GM23338 (cell line): ENCODE data around the gene CCNA1. TPM values are rescaled to one million over a fixed set of nuclear protein-coding genes. Genes with fewer than 3 reads are reported as not detected.

Experiments used
- ATAC-seq: fragments of 200-7000 bp; cut with Tn5 transposase; 3 replicates; pipeline ENCODE4 v1.9.1; 2020
- DNase-seq: peaks from one replicate; pipeline ENCODE4 v3.0.0-alpha.2; 2015; ENCODE audit warnings: low spot score
- H2AFZ ChIP-seq: fragments of 200-600 bp; sonication (generic); 2 replicates; pipeline ENCODE4 v1.8.0; 2016; ENCODE audit warnings: antibody characterized with exemption, mild to moderate bottlenecking, moderate library complexity
- H3F3A ChIP-seq: fragments of 200-600 bp; sonication (generic); replicated peaks from 2 replicates; pipeline ENCODE4 v1.8.0; 2017; ENCODE audit warnings: antibody characterized with exemption, mixed run types, low read depth
- H3K27ac ChIP-seq: fragments of 200-600 bp; sonication (generic); 2 replicates; pipeline ENCODE4 v1.6.1; 2016; ENCODE audit warnings: low read depth
- H3K27me3 ChIP-seq: fragments of 200-600 bp; sonication (generic); 2 replicates; pipeline ENCODE4 v1.8.0; 2016; ENCODE audit warnings: mild to moderate bottlenecking, mixed run types, moderate library complexity; ENCODE audit not compliant: insufficient read depth
- H3K36me3 ChIP-seq: fragments of 200-600 bp; sonication (generic); 2 replicates; pipeline ENCODE4 v1.8.0; 2016; ENCODE audit warnings: mild to moderate bottlenecking; ENCODE audit not compliant: insufficient read depth
- H3K4me1 ChIP-seq: fragments of 200-600 bp; sonication (generic); 2 replicates; pipeline ENCODE4 v1.8.0; 2016; ENCODE audit warnings: mild to moderate bottlenecking, moderate library complexity; ENCODE audit not compliant: insufficient read depth
- H3K4me2 ChIP-seq: fragments of 200-600 bp; sonication (generic); 2 replicates; pipeline ENCODE4 v1.7.1; 2017; ENCODE audit warnings: mixed run types
- H3K4me3 ChIP-seq: fragments of 200-600 bp; sonication (generic); 2 replicates; pipeline ENCODE4 v1.6.1; 2016; ENCODE audit warnings: mixed run types
- H3K79me2 ChIP-seq: fragments of 200-600 bp; sonication (generic); replicated peaks from 2 replicates; pipeline ENCODE4 v1.8.0; 2017; ENCODE audit warnings: mild to moderate bottlenecking; ENCODE audit not compliant: insufficient read depth
- H3K9me2 ChIP-seq: fragments of 200-600 bp; sonication (generic); 2 replicates; pipeline ENCODE4 v1.8.0; 2017; ENCODE audit not compliant: insufficient read depth
- H4K20me1 ChIP-seq: fragments of 200-600 bp; sonication (generic); replicated peaks from 2 replicates; pipeline ENCODE4 v1.8.0; 2017; ENCODE audit warnings: mild to moderate bottlenecking; ENCODE audit not compliant: insufficient read depth
- H3K27ac Mint-ChIP-seq: 2 replicates; pipeline ENCODE4 v1.8.0; 2020; ENCODE audit warnings: inconsistent platforms, mild to moderate bottlenecking, moderate library complexity, mixed read lengths
- H3K27me3 Mint-ChIP-seq: 3 replicates; pipeline ENCODE4 v1.8.0; 2022; ENCODE audit warnings: low read depth, mild to moderate bottlenecking, moderate library complexity, mixed read lengths, inconsistent platforms; ENCODE audit not compliant: insufficient read depth, poor library complexity
- H3K36me3 Mint-ChIP-seq: 3 replicates; pipeline ENCODE4 v1.8.0; 2021; ENCODE audit warnings: low read depth, mild to moderate bottlenecking, inconsistent platforms, moderate library complexity, mixed read lengths
- H3K4me1 Mint-ChIP-seq: 3 replicates; pipeline ENCODE4 v1.8.0; 2020; ENCODE audit warnings: mild to moderate bottlenecking, inconsistent platforms, mixed read lengths
- H3K4me3 Mint-ChIP-seq: 3 replicates; pipeline ENCODE4 v1.8.0; 2021; ENCODE audit warnings: moderate library complexity, mild to moderate bottlenecking, inconsistent platforms, mixed read lengths
- H3K9me3 Mint-ChIP-seq: 3 replicates; pipeline ENCODE4 v1.8.0; 2020; ENCODE audit warnings: moderate library complexity, mild to moderate bottlenecking, inconsistent platforms, mixed read lengths
- EZH2phosphoT487 ChIP-seq: fragments of 200-600 bp; sonication (generic); IDR thresholded peaks from one replicate; pipeline ENCODE4 v1.8.1; 2018; ENCODE audit warnings: antibody characterized with exemption; ENCODE audit not compliant: unreplicated experiment
- JUNB ChIP-seq: IDR thresholded peaks from one replicate; pipeline ENCODE4 v1.6.1; 2016; ENCODE audit warnings: antibody characterized with exemption; ENCODE audit not compliant: unreplicated experiment
- ZNF114 ChIP-seq: fragments of 250-450 bp; sonication (Bioruptor Pico); IDR thresholded peaks from 2 replicates; pipeline ENCODE4 v1.5.0; 2020; ENCODE audit warnings: mild to moderate bottlenecking, moderate library complexity
- ZNF331 ChIP-seq: fragments of 250-450 bp; sonication (Bioruptor Pico); IDR thresholded peaks from 2 replicates; pipeline ENCODE4 v1.5.0; 2020; ENCODE audit warnings: low read depth, mild to moderate bottlenecking, moderate library complexity
- polyA plus RNA-seq: library from polyadenylated mRNA; unstranded; fragments of >200 nt; fragmentation: Nextera tagmentation; extraction: Ambion mirVana; gene quantifications from 2 replicates; pipeline ENCODE4 v1.2.1, GENCODE V29; 2016
- total RNA-seq: library from RNA; depleted of rRNA; stranded (reverse); fragments of >200 nt; shearing (Covaris generic); gene quantifications from 2 replicates; pipeline ENCODE4 v1.2.3, GENCODE V29; 2014
- TF ChIP-seq, protein P1 (sequence below): IDR thresholded peaks from 2 replicates; pipeline ENCODE4 v1.6.1; 2016; ENCODE audit warnings: antibody characterized with exemption
- TF ChIP-seq, protein P2 (sequence below): fragments of 250-450 bp; sonication (Bioruptor Pico); IDR thresholded peaks from 2 replicates; pipeline ENCODE4 v1.5.0; 2020; ENCODE audit warnings: mild to moderate bottlenecking, moderate library complexity
- TF ChIP-seq, protein P3 (sequence below), 2 experiments: fragments of 200-600 bp in 1 of 2; sonication (generic) in 1 of 2; conservative IDR thresholded peaks; 2 replicates each; pipeline versions ENCODE4 v1.5.1 to v1.6.1; 2016 to 2017; ENCODE audit warnings: antibody characterized with exemption in 2 of 2, low read depth in 2 of 2, mild to moderate bottlenecking in 2 of 2, moderate library complexity in 1 of 2

The CCNA1 gene
- total and polyA plus RNA-seq, 2 experiments from 2014 or later = 3.8 to 7.4 TPM

DNA sequence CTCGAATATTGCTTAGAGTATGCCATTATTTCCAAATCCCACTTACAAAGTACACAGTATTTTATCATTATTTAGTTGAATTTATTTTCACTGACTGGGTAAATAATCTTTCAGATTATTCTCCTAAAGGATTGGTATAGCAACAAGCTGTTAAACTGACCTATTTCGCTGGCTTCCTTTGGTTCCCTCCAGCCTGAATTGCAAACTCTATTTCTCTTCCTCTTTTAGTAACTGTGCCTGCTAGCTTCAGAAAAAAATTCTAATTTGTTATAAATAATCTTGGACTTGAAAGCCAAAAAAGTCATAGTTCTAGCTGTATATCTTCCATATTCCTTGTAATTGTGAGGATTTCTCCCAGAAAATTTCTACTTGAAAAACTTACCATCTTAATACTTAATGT is 15.0 kb upstream of the CCNA1 start (continued):
- TF ChIP-seq, protein P1, sequence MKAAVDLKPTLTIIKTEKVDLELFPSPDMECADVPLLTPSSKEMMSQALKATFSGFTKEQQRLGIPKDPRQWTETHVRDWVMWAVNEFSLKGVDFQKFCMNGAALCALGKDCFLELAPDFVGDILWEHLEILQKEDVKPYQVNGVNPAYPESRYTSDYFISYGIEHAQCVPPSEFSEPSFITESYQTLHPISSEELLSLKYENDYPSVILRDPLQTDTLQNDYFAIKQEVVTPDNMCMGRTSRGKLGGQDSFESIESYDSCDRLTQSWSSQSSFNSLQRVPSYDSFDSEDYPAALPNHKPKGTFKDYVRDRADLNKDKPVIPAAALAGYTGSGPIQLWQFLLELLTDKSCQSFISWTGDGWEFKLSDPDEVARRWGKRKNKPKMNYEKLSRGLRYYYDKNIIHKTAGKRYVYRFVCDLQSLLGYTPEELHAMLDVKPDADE = no peak
- no peak for TF ChIP-seq JUNB
- no peak for TF ChIP-seq ZNF114 (CRISPR knock-in tag)

DNA sequence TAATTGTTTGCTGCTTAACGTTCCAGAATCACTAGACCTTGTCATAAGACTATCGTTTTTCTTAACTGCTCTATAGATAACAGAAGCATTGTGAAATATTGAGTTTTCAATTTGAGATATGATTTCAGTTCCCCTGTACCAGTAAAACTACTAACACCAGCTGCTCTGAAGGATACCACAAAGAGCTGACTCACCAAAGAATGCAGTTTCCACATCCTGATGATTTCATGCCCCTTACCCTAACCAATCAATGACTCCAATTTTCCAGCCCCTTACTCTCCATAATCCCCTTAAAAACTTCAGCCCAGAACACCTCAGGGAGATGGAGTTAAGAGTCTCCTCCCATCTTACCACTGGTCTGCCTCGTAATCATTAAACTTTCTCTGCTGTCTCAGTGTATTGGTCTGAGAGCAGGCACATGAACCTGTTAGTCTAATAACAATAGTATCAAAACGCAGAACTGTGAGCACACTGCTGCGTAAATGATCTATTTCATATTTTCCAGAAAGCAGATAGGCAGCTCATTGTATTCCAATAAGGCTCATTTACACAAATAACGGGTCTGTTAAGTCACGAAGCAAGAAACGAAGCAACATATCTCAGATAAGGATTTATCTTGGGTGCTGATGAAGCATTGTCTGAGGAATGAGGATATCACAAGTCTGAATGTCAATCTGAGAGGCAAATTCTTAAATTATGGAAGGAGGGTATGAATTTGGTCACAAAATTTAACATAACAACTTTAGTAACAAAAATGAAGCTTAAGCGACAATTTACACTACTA is 14.1 kb upstream of the CCNA1 start:
- ATAC-seq (no peak), DNase-seq (peak; percentile 9)
- H3K27me3 Mint-ChIP-seq = no peaks in the 10 kb centered on the region
- H3K27ac Mint-ChIP-seq = peak overlapping the region; percentile 47
- no peak for TF ChIP-seq EZH2phosphoT487
- no peaks in the 10 kb centered on the region for H3K36me3 Mint-ChIP-seq
- peaks cover 17% of the 10 kb centered on the region for H3K9me3 Mint-ChIP-seq
- H3K4me3 Mint-ChIP-seq = no peak overlapping the region
- H2AFZ ChIP-seq = peak overlapping the region; percentile 67
- H3K27ac ChIP-seq = no peak overlapping the region
- H4K20me1 ChIP-seq = no peaks in the 10 kb centered on the region
- H3K27me3 ChIP-seq = no peaks in the 10 kb centered on the region
- H3K4me1 Mint-ChIP-seq = peaks cover 6% of the 10 kb centered on the region; the same call in 2 of the 3 replicates
- no peaks in the 10 kb centered on the region for H3K9me2 ChIP-seq
- no peak overlapping the region for H3K4me3 ChIP-seq
- no peaks in the 10 kb centered on the region for H3K79me2 ChIP-seq
- 0 out of 2 replicates have a peak overlapping the region, but pooled peaks have one; percentile 23 for H3K4me2 ChIP-seq
- peaks cover 6% of the 10 kb centered on the region; the same call in 1 of the 2 replicates for H3K4me1 ChIP-seq
- no peaks in the 10 kb centered on the region for H3K36me3 ChIP-seq
- H3F3A ChIP-seq = no peaks in the 10 kb centered on the region

DNA sequence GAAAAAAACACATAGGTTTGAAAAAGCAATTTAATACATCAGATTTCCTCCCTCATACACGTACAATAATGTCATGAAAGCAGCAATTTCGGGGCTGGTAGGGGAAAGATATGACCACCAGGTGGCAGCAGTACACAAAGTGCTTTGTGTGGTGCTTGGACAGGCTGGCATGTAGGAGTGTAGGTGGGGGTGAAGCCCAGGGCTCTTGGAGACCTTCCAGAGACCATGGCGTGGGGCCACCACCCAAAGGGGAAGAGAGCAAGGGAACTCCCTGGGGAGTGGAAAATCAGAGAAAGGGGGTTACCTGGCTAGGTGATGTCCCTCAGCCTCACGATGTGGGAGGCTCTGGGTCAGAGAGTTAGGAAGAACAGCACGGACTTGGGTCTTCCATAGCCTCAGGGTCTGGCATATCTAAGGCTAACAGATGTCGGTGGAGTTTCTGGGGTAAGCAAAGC is 11.8 kb upstream of the CCNA1 start:
- no peaks in the 10 kb centered on the region for H4K20me1 ChIP-seq
- Mint-ChIP-seq H3K36me3 (no peaks in the 10 kb centered on the region), H3K9me3 (peaks cover 7% of the 10 kb centered on the region), H3K4me1 (peaks cover 6% of the 10 kb centered on the region; the same call in 2 of the 3 replicates), H3K4me3 (no peak overlapping the region), H3K27me3 (no peaks in the 10 kb centered on the region), H3K27ac (no peak overlapping the region)
- peaks cover 6% of the 10 kb centered on the region; the same call in 1 of the 2 replicates for H3K4me1 ChIP-seq
- TF ChIP-seq EZH2phosphoT487 = no peak
- no peak for TF ChIP-seq ZNF331 (CRISPR knock-in tag)
- TF ChIP-seq ZNF114 (CRISPR knock-in tag) = no peak
- TF ChIP-seq, protein P1 = no peak
- TF ChIP-seq JUNB = no peak
- TF ChIP-seq, protein P2, sequence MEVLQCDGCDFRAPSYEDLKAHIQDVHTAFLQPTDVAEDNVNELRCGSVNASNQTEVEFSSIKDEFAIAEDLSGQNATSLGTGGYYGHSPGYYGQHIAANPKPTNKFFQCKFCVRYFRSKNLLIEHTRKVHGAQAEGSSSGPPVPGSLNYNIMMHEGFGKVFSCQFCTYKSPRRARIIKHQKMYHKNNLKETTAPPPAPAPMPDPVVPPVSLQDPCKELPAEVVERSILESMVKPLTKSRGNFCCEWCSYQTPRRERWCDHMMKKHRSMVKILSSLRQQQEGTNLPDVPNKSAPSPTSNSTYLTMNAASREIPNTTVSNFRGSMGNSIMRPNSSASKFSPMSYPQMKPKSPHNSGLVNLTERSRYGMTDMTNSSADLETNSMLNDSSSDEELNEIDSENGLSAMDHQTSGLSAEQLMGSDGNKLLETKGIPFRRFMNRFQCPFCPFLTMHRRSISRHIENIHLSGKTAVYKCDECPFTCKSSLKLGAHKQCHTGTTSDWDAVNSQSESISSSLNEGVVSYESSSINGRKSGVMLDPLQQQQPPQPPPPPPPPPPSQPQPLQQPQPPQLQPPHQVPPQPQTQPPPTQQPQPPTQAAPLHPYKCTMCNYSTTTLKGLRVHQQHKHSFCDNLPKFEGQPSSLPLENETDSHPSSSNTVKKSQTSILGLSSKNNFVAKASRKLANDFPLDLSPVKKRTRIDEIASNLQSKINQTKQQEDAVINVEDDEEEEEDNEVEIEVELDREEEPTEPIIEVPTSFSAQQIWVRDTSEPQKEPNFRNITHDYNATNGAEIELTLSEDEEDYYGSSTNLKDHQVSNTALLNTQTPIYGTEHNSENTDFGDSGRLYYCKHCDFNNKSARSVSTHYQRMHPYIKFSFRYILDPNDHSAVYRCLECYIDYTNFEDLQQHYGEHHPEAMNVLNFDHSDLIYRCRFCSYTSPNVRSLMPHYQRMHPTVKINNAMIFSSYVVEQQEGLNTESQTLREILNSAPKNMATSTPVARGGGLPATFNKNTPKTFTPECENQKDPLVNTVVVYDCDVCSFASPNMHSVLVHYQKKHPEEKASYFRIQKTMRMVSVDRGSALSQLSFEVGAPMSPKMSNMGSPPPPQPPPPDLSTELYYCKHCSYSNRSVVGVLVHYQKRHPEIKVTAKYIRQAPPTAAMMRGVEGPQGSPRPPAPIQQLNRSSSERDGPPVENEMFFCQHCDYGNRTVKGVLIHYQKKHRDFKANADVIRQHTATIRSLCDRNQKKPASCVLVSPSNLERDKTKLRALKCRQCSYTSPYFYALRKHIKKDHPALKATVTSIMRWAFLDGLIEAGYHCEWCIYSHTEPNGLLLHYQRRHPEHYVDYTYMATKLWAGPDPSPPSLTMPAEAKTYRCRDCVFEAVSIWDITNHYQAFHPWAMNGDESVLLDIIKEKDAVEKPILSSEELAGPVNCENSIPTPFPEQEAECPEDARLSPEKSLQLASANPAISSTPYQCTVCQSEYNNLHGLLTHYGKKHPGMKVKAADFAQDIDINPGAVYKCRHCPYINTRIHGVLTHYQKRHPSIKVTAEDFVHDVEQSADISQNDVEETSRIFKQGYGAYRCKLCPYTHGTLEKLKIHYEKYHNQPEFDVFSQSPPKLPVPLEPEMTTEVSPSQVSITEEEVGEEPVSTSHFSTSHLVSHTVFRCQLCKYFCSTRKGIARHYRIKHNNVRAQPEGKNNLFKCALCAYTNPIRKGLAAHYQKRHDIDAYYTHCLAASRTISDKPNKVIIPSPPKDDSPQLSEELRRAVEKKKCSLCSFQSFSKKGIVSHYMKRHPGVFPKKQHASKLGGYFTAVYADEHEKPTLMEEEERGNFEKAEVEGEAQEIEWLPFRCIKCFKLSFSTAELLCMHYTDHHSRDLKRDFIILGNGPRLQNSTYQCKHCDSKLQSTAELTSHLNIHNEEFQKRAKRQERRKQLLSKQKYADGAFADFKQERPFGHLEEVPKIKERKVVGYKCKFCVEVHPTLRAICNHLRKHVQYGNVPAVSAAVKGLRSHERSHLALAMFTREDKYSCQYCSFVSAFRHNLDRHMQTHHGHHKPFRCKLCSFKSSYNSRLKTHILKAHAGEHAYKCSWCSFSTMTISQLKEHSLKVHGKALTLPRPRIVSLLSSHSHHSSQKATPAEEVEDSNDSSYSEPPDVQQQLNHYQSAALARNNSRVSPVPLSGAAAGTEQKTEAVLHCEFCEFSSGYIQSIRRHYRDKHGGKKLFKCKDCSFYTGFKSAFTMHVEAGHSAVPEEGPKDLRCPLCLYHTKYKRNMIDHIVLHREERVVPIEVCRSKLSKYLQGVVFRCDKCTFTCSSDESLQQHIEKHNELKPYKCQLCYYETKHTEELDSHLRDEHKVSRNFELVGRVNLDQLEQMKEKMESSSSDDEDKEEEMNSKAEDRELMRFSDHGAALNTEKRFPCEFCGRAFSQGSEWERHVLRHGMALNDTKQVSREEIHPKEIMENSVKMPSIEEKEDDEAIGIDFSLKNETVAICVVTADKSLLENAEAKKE (CRISPR knock-in tag) = no peak; the same call in 1 of the 2 replicates
- TF ChIP-seq, protein P3, sequence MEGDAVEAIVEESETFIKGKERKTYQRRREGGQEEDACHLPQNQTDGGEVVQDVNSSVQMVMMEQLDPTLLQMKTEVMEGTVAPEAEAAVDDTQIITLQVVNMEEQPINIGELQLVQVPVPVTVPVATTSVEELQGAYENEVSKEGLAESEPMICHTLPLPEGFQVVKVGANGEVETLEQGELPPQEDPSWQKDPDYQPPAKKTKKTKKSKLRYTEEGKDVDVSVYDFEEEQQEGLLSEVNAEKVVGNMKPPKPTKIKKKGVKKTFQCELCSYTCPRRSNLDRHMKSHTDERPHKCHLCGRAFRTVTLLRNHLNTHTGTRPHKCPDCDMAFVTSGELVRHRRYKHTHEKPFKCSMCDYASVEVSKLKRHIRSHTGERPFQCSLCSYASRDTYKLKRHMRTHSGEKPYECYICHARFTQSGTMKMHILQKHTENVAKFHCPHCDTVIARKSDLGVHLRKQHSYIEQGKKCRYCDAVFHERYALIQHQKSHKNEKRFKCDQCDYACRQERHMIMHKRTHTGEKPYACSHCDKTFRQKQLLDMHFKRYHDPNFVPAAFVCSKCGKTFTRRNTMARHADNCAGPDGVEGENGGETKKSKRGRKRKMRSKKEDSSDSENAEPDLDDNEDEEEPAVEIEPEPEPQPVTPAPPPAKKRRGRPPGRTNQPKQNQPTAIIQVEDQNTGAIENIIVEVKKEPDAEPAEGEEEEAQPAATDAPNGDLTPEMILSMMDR (conservative IDR thresholded peaks at IDR 0.05; ENCODE audit: low read depth in 2 of 2) = peak; percentile 97 to 98
- H3K4me3 ChIP-seq = no peak overlapping the region
- no peak overlapping the region for H2AFZ ChIP-seq
- no peaks in the 10 kb centered on the region for H3K9me2 ChIP-seq
- H3K79me2 ChIP-seq = no peaks in the 10 kb centered on the region
- H3F3A ChIP-seq = no peaks in the 10 kb centered on the region
- H3K36me3 ChIP-seq = no peaks in the 10 kb centered on the region
- no peaks in the 10 kb centered on the region for H3K27me3 ChIP-seq
- ATAC-seq (peak; percentile 99), DNase-seq (peak; percentile 90)
- H3K27ac ChIP-seq = no peak overlapping the region
- H3K4me2 ChIP-seq = no peak overlapping the region
